NCI-H2029 (cell line): ENCODE results near the gene ITPR2.
"Not testable (repeated sequence)": the region's sequence is repeated elsewhere in the genome, so short reads cannot be mapped to it uniquely, and the experiment has no call there.

Source experiments
- DNase-seq: peaks from one replicate; lab custom pipeline; 2025; lab: John Stamatoyannopoulos, UW

The ITPR2 gene

GRCh38 chr12:26786865-26787514, 46.0 kb downstream of the ITPR2 start:
- DNase-seq: no peak

- DNase-seq: no peak
Measured at GRCh38 chr12:26786491-26786864, 46.5 kb downstream of the ITPR2 start.

- not testable (repeated sequence) for DNase-seq
Measured at GRCh38 chr12:26783816-26784379, 49.1 kb downstream of the ITPR2 start.

GRCh38 chr12:26783131-26783526, 49.9 kb downstream of the ITPR2 start:
- DNase-seq: no peak

- no peak for DNase-seq
Measured at GRCh38 chr12:26782372-26783130, 50.4 kb downstream of the ITPR2 start.

GRCh38 chr12:26780656-26781055, 52.3 kb downstream of the ITPR2 start:
- not testable (repeated sequence) for DNase-seq

- not testable (repeated sequence) for DNase-seq
Measured at GRCh38 chr12:26778173-26778775, 54.7 kb downstream of the ITPR2 start.

GRCh38 chr12:26777236-26777635, 55.8 kb downstream of the ITPR2 start:
- no peak for DNase-seq

GRCh38 chr12:26775991-26776390, 57.0 kb downstream of the ITPR2 start:
- not testable (repeated sequence) for DNase-seq

GRCh38 chr12:26773313-26774104, 59.5 kb downstream of the ITPR2 start:
- peak; percentile 34 for DNase-seq

GRCh38 chr12:26771861-26772260, 61.1 kb downstream of the ITPR2 start:
- no peak for DNase-seq

GRCh38 chr12:26770239-26771070, 62.5 kb downstream of the ITPR2 start:
- no peak for DNase-seq

GRCh38 chr12:26769611-26770010, 63.4 kb downstream of the ITPR2 start:
- no peak for DNase-seq

GRCh38 chr12:26768611-26769603, 64.1 kb downstream of the ITPR2 start:
- DNase-seq: peak; percentile 76

- DNase-seq: no peak
Measured at GRCh38 chr12:26767865-26768264, 65.1 kb downstream of the ITPR2 start.

GRCh38 chr12:26767116-26767515, 65.9 kb downstream of the ITPR2 start:
- DNase-seq: no peak

GRCh38 chr12:26762186-26762585, 70.8 kb downstream of the ITPR2 start:
- DNase-seq: no peak

- no peak for DNase-seq
Measured at GRCh38 chr12:26761775-26762174, 71.2 kb downstream of the ITPR2 start.

GRCh38 chr12:26760657-26761293, 72.2 kb downstream of the ITPR2 start:
- no peak for DNase-seq
